Liver (tissue), 9 donors: Measurements from ENCODE around the gene OGFR. TPM values are rescaled to one million over a fixed set of nuclear protein-coding genes. Genes with fewer than 3 reads are reported as not detected.

Source experiments
- DNase-seq: peaks from one replicate; pipeline ENCODE4 v3.0.0-alpha.2; 2017; ENCODE audit warnings: low spot score
- H3K27ac ChIP-seq, 2 donors: one replicate each; pipeline ENCODE4 v1.7.0; 2013; ENCODE audit warnings: inconsistent platforms in 2 of 2, low read length in 2 of 2, control low read depth in 1 of 2, low read depth in 1 of 2, mild to moderate bottlenecking in 1 of 2
- H3K27me3 ChIP-seq, 4 donors: one replicate each; pipeline versions ENCODE4 v1.6.1 to v1.7.0; 2013; ENCODE audit warnings: low read length in 3 of 4, inconsistent platforms in 1 of 4, mild to moderate bottlenecking in 1 of 4, moderate library complexity in 1 of 4; ENCODE audit not compliant: control insufficient read depth in 4 of 4, insufficient read depth in 4 of 4
- H3K36me3 ChIP-seq, 4 donors: one replicate each; pipeline versions ENCODE4 v1.6.1 to v1.7.0; 2013; ENCODE audit warnings: low read length in 3 of 4, mild to moderate bottlenecking in 3 of 4, low read depth in 1 of 4, moderate library complexity in 1 of 4; ENCODE audit not compliant: control insufficient read depth in 4 of 4, insufficient read depth in 3 of 4
- H3K4me1 ChIP-seq, 4 donors: one replicate each; pipeline versions ENCODE4 v1.6.1 to v1.7.0; 2013; ENCODE audit warnings: low read length in 3 of 4, mild to moderate bottlenecking in 3 of 4, moderate library complexity in 1 of 4; ENCODE audit not compliant: control insufficient read depth in 4 of 4, insufficient read depth in 4 of 4
- H3K4me3 ChIP-seq, 3 donors: one replicate each; pipeline versions ENCODE4 v1.6.1 to v1.7.0; 2013; ENCODE audit warnings: low read length in 3 of 3, control low read depth in 1 of 3, low read depth in 1 of 3, mild to moderate bottlenecking in 1 of 3
- H3K9ac ChIP-seq, 2 donors: one replicate each; pipeline ENCODE4 v1.7.0; 2013; ENCODE audit warnings: low read length in 2 of 2, mild to moderate bottlenecking in 2 of 2, moderate library complexity in 2 of 2, control low read depth in 1 of 2, low read depth in 1 of 2
- H3K9me3 ChIP-seq, 4 donors: one replicate each; pipeline versions ENCODE4 v1.6.1 to v1.7.0; 2013; ENCODE audit warnings: low read length in 3 of 4; ENCODE audit not compliant: control insufficient read depth in 4 of 4
- EGR1 ChIP-seq, 2 donors: IDR thresholded peaks; 2 replicates each; pipeline ENCODE4 v1.6.1; 2016 to 2018; ENCODE audit warnings: antibody characterized with exemption in 2 of 2, low read depth in 2 of 2
- FOXA1 ChIP-seq: IDR thresholded peaks from 2 replicates; pipeline ENCODE4 v1.6.1; 2016; ENCODE audit warnings: antibody characterized with exemption
- FOXA2 ChIP-seq: IDR thresholded peaks from 2 replicates; pipeline ENCODE4 v1.6.1; 2016; ENCODE audit warnings: antibody characterized with exemption
- HNF4A ChIP-seq, 2 donors: conservative IDR thresholded peaks; 2 replicates each; pipeline ENCODE4 v1.6.1; 2016; ENCODE audit warnings: antibody characterized with exemption in 2 of 2, mild to moderate bottlenecking in 2 of 2
- HNF4G ChIP-seq: IDR thresholded peaks from 2 replicates; pipeline ENCODE4 v1.6.1; 2016; ENCODE audit warnings: antibody characterized with exemption
- JUND ChIP-seq, 2 donors: IDR thresholded peaks; 2 replicates each; pipeline ENCODE4 v1.6.1; 2016; ENCODE audit warnings: antibody characterized with exemption in 2 of 2
- NR2F2 ChIP-seq: IDR thresholded peaks from 2 replicates; pipeline ENCODE4 v1.6.1; 2016; ENCODE audit warnings: antibody characterized with exemption
- RAD21 ChIP-seq, 2 donors: IDR thresholded peaks; 2 replicates each; pipeline ENCODE4 v1.6.1; 2016; ENCODE audit warnings: antibody characterized with exemption in 2 of 2, mild to moderate bottlenecking in 2 of 2
- RXRA ChIP-seq, 2 donors: IDR thresholded peaks; 2 replicates each; pipeline ENCODE4 v1.6.1; 2017 to 2018; ENCODE audit warnings: antibody characterized with exemption in 2 of 2, mild to moderate bottlenecking in 1 of 2
- SP1 ChIP-seq: IDR thresholded peaks from 2 replicates; pipeline ENCODE4 v1.6.1; 2018; ENCODE audit warnings: antibody characterized with exemption, mild to moderate bottlenecking
- YY1 ChIP-seq: IDR thresholded peaks from 2 replicates; pipeline ENCODE4 v1.6.1; 2016; ENCODE audit warnings: antibody characterized with exemption, mild to moderate bottlenecking
- WGBS: extraction: QIAGEN DNeasy Blood & Tissue Kit; methylation state at CpG from one replicate; pipeline ENCODE4 v1.1.7; 2013; 5-methylcytosine and 5-hydroxymethylcytosine counted together
- polyA plus RNA-seq, 2 donors: library from polyadenylated mRNA; stranded (reverse) in 1 of 2; unstranded in 1 of 2; fragments of 200-250 nt in 1 of 2; fragments of >200 nt in 1 of 2; fragmentation: Nextera tagmentation in 1 of 2; extraction: Ambion mirVana in 1 of 2; gene quantifications; one replicate each; pipeline versions ENCODE4 v1.2.1 to v1.2.3, GENCODE V29; 2013 to 2015
- total RNA-seq, 2 donors: library from RNA; depleted of rRNA; stranded (reverse); fragments of >200 nt; gene quantifications; one replicate each; pipeline ENCODE4 v1.2.3, GENCODE V29; 2014
- TF ChIP-seq, protein P1 (sequence below): fragments of 150-350 bp; IDR thresholded peaks from 2 replicates; pipeline ENCODE4 v1.5.1; 2017; ENCODE audit warnings: improper control_type of control experiment, low read depth, low read length; ENCODE audit not compliant: missing input control
- TF ChIP-seq, protein P2 (sequence below): IDR thresholded peaks from 2 replicates; pipeline ENCODE4 v1.6.1; 2016; ENCODE audit warnings: antibody characterized with exemption
- TF ChIP-seq, protein P3 (sequence below): IDR thresholded peaks from 2 replicates; pipeline ENCODE4 v1.6.1; 2016; ENCODE audit warnings: antibody characterized with exemption, mild to moderate bottlenecking
- TF ChIP-seq, protein P4 (sequence below): IDR thresholded peaks from 2 replicates; pipeline ENCODE4 v1.6.1; 2016; ENCODE audit warnings: antibody characterized with exemption
- TF ChIP-seq, protein P5 (sequence below): IDR thresholded peaks from 2 replicates; pipeline ENCODE4 v1.6.1; 2016; ENCODE audit warnings: antibody characterized with exemption
- donor health status: healthy.
- donor health status: healthy.
- donor health status: healthy.
- donor health status: healthy.
- donor health status: healthy.

OGFR gene
- total and polyA plus RNA-seq, 4 donors = 5.9 to 59.4 (median 29.4) TPM

DNA sequence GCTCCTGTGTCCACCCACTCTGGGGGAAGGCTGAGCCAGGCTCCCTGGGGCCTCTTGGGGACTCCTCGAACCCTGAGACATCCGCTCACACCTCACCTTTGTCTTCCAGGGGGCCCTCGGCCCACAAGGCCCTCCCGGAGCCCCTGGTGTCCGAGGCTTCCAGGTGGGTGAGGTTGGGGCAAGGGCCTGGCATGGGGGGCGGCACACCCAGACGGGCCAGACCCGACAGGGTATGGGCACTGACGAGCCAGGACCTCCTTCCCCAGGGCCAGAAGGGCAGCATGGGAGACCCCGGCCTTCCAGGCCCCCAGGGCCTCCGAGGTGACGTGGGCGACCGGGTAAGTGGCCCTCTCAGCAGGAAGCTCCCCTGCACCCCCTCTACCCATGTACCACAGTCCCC, 25.6 kb downstream of the OGFR start (continued):
- TF ChIP-seq, protein P1, sequence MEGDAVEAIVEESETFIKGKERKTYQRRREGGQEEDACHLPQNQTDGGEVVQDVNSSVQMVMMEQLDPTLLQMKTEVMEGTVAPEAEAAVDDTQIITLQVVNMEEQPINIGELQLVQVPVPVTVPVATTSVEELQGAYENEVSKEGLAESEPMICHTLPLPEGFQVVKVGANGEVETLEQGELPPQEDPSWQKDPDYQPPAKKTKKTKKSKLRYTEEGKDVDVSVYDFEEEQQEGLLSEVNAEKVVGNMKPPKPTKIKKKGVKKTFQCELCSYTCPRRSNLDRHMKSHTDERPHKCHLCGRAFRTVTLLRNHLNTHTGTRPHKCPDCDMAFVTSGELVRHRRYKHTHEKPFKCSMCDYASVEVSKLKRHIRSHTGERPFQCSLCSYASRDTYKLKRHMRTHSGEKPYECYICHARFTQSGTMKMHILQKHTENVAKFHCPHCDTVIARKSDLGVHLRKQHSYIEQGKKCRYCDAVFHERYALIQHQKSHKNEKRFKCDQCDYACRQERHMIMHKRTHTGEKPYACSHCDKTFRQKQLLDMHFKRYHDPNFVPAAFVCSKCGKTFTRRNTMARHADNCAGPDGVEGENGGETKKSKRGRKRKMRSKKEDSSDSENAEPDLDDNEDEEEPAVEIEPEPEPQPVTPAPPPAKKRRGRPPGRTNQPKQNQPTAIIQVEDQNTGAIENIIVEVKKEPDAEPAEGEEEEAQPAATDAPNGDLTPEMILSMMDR = no peak
- no peak for TF ChIP-seq YY1
- TF ChIP-seq, protein P2, sequence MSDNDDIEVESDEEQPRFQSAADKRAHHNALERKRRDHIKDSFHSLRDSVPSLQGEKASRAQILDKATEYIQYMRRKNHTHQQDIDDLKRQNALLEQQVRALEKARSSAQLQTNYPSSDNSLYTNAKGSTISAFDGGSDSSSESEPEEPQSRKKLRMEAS = no peak

DNA sequence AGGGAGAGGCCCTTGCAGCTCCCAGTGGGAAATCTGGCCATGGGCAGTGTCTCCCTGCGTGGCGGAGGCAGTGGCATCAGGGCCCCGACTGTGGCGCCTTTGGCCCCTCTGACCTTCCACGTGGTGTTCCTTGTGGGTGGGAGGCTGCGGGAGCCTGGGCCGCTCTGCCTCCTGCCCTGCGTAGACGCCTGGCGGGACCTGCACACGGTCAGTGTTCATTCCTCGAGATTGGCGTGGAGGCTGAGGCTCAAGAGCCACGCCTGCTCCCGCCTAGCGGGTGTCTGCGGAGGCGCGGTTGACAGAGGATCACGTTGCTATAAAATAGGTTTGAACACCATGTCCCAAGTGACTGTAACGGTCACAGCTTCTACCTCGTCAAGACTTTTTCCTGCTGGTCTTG, 26.2 kb downstream of the OGFR start:
- WGBS = 87% methylated on average over 22 of the region's 22 CpGs
- H3K4me1 ChIP-seq = peaks cover 11 to 28% (median 21%) of the 10 kb centered on the region in 4 donors
- no peak overlapping the region for H3K9ac ChIP-seq
- H3K27me3 ChIP-seq = no peaks in the 10 kb centered on the region
- DNase-seq = no peak
- no peak for TF ChIP-seq FOXA2
- no peak for TF ChIP-seq SP1
- no peak for TF ChIP-seq RAD21 (IDR thresholded peaks at IDR 0.05)
- no peak for TF ChIP-seq JUND (IDR thresholded peaks at IDR 0.05)
- TF ChIP-seq FOXA1 = no peak
- no peak for TF ChIP-seq RXRA (IDR thresholded peaks at IDR 0.05)
- no peak for TF ChIP-seq HNF4G
- TF ChIP-seq, protein P3, sequence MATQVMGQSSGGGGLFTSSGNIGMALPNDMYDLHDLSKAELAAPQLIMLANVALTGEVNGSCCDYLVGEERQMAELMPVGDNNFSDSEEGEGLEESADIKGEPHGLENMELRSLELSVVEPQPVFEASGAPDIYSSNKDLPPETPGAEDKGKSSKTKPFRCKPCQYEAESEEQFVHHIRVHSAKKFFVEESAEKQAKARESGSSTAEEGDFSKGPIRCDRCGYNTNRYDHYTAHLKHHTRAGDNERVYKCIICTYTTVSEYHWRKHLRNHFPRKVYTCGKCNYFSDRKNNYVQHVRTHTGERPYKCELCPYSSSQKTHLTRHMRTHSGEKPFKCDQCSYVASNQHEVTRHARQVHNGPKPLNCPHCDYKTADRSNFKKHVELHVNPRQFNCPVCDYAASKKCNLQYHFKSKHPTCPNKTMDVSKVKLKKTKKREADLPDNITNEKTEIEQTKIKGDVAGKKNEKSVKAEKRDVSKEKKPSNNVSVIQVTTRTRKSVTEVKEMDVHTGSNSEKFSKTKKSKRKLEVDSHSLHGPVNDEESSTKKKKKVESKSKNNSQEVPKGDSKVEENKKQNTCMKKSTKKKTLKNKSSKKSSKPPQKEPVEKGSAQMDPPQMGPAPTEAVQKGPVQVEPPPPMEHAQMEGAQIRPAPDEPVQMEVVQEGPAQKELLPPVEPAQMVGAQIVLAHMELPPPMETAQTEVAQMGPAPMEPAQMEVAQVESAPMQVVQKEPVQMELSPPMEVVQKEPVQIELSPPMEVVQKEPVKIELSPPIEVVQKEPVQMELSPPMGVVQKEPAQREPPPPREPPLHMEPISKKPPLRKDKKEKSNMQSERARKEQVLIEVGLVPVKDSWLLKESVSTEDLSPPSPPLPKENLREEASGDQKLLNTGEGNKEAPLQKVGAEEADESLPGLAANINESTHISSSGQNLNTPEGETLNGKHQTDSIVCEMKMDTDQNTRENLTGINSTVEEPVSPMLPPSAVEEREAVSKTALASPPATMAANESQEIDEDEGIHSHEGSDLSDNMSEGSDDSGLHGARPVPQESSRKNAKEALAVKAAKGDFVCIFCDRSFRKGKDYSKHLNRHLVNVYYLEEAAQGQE = no peak
- TF ChIP-seq NR2F2 = no peak
- TF ChIP-seq HNF4A (conservative IDR thresholded peaks at IDR 0.05) = no peak
- TF ChIP-seq, protein P4, sequence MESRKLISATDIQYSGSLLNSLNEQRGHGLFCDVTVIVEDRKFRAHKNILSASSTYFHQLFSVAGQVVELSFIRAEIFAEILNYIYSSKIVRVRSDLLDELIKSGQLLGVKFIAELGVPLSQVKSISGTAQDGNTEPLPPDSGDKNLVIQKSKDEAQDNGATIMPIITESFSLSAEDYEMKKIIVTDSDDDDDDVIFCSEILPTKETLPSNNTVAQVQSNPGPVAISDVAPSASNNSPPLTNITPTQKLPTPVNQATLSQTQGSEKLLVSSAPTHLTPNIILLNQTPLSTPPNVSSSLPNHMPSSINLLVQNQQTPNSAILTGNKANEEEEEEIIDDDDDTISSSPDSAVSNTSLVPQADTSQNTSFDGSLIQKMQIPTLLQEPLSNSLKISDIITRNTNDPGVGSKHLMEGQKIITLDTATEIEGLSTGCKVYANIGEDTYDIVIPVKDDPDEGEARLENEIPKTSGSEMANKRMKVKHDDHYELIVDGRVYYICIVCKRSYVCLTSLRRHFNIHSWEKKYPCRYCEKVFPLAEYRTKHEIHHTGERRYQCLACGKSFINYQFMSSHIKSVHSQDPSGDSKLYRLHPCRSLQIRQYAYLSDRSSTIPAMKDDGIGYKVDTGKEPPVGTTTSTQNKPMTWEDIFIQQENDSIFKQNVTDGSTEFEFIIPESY = no peak
- TF ChIP-seq EGR1 (IDR thresholded peaks at IDR 0.05; ENCODE audit: low read depth in 2 of 2) = no peak
- TF ChIP-seq, protein P2 = no peak
- TF ChIP-seq YY1 = no peak
- TF ChIP-seq, protein P5, sequence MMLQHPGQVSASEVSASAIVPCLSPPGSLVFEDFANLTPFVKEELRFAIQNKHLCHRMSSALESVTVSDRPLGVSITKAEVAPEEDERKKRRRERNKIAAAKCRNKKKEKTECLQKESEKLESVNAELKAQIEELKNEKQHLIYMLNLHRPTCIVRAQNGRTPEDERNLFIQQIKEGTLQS = no peak
- H3K4me3 ChIP-seq = no peak overlapping the region
- H3K27ac ChIP-seq = no peak overlapping the region
- H3K9me3 ChIP-seq = no peaks in the 10 kb centered on the region
- no peaks in the 10 kb centered on the region for H3K36me3 ChIP-seq
